ENCODE data around the gene MKRN3. TPM values are rescaled to one million over a fixed set of nuclear protein-coding genes. Genes with fewer than 3 reads are reported as not detected.

MKRN3 gene
- polyA plus RNA-seq, 1 of the 3 experiments (the other 2 are of a cell fraction), result 4.7 TPM

DNA sequence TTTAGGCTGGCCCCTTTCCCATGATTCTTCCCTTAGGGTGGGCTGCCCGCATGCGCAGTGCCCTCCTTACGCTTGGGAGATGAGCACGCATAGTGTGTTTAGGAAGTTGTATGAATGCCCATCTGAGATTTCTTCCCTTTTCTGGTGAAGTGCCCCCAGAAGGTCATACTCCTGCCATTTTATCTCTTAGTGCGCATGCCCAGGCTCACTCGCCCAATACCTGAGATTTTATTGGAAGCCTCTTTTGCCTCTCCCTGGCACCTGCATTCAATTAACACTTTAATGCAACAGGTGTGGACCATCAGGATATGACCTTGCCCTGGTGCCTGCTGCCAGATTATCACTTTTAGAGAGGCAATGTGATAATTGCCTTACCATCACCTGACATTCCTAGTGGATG, 36.6 kb downstream of the MKRN3 start:
- CTCF ChIA-PET, result no interaction called here
- H3K9me2 ChIP-seq, result no peaks in the 10 kb centered on the region
- no peaks in the 10 kb centered on the region for H4K20me1 ChIP-seq (ENCODE audit: insufficient read depth)
- H3K4me3 ChIP-seq (ENCODE audit: low read depth in 2 of 2, low read length in 1 of 2), result no peak overlapping the region
- no peak overlapping the region for H2AFZ ChIP-seq (ENCODE audit: low read depth)
- 77% methylated on average over 6 of the region's 6 CpGs for WGBS (ENCODE audit: low lambda C conversion rate)
- no peaks in the 10 kb centered on the region for H3K27me3 ChIP-seq (ENCODE audit: insufficient read depth)
- POLR2A ChIA-PET, result no interaction called here
- H3K79me2 ChIP-seq (ENCODE audit: insufficient read depth), result no peaks in the 10 kb centered on the region
- TF ChIP-seq EZH2phosphoT487 (IDR thresholded peaks at IDR 0.05; ENCODE audit: borderline replicate concordance, low read depth) (no peak), MEF2A (IDR thresholded peaks at IDR 0.05; ENCODE audit: borderline replicate concordance, low read depth) (no peak), NFIC (IDR thresholded peaks at IDR 0.05; ENCODE audit: borderline replicate concordance) (no peak), TCF12 (IDR thresholded peaks at IDR 0.05) (no peak), SIN3A (IDR thresholded peaks at IDR 0.05; ENCODE audit: borderline replicate concordance, low read depth, low read length) (no peak), RAD21 (IDR thresholded peaks at IDR 0.05; ENCODE audit: low read length) (no peak), TAF1 (IDR thresholded peaks at IDR 0.05; ENCODE audit: borderline replicate concordance, low read depth, low read length) (no peak), GATA2 (CRISPR knock-in tag; IDR thresholded peaks at IDR 0.05) (no peak), RFX5 (IDR thresholded peaks at IDR 0.05; ENCODE audit: low read length) (no peak), EP300 (IDR thresholded peaks at IDR 0.05; ENCODE audit: borderline replicate concordance in 1 of 2, low read depth in 1 of 2, low read length in 1 of 2) (no peak)
- TF ChIP-seq, protein P1, sequence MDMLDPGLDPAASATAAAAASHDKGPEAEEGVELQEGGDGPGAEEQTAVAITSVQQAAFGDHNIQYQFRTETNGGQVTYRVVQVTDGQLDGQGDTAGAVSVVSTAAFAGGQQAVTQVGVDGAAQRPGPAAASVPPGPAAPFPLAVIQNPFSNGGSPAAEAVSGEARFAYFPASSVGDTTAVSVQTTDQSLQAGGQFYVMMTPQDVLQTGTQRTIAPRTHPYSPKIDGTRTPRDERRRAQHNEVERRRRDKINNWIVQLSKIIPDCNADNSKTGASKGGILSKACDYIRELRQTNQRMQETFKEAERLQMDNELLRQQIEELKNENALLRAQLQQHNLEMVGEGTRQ (IDR thresholded peaks at IDR 0.05; ENCODE audit: borderline replicate concordance, low read depth, low read length), result no peak
- TF ChIP-seq, protein P2, sequence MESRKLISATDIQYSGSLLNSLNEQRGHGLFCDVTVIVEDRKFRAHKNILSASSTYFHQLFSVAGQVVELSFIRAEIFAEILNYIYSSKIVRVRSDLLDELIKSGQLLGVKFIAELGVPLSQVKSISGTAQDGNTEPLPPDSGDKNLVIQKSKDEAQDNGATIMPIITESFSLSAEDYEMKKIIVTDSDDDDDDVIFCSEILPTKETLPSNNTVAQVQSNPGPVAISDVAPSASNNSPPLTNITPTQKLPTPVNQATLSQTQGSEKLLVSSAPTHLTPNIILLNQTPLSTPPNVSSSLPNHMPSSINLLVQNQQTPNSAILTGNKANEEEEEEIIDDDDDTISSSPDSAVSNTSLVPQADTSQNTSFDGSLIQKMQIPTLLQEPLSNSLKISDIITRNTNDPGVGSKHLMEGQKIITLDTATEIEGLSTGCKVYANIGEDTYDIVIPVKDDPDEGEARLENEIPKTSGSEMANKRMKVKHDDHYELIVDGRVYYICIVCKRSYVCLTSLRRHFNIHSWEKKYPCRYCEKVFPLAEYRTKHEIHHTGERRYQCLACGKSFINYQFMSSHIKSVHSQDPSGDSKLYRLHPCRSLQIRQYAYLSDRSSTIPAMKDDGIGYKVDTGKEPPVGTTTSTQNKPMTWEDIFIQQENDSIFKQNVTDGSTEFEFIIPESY (IDR thresholded peaks at IDR 0.05; ENCODE audit: borderline replicate concordance, low read depth), result no peak
- TF ChIP-seq, protein P3, sequence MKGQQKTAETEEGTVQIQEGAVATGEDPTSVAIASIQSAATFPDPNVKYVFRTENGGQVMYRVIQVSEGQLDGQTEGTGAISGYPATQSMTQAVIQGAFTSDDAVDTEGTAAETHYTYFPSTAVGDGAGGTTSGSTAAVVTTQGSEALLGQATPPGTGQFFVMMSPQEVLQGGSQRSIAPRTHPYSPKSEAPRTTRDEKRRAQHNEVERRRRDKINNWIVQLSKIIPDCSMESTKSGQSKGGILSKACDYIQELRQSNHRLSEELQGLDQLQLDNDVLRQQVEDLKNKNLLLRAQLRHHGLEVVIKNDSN (IDR thresholded peaks at IDR 0.05; ENCODE audit: borderline replicate concordance, low read depth), result no peak
- H3K36me3 ChIP-seq (replicated peaks in 1 of 2; ENCODE audit: control insufficient read depth in 1 of 2, insufficient read depth in 2 of 2, low read length in 1 of 2), result no peaks in the 10 kb centered on the region
- no peak for DNase-seq
- no peak overlapping the region for H3K9ac ChIP-seq
- H3F3A ChIP-seq (replicated peaks; ENCODE audit: insufficient read depth), result no peaks in the 10 kb centered on the region
- H3K9me3 ChIP-seq, result no peaks in the 10 kb centered on the region
- no peak overlapping the region for H3K27ac ChIP-seq (ENCODE audit: low read depth in 2 of 2, low read length in 1 of 2)
- no peaks in the 10 kb centered on the region for H3K4me1 ChIP-seq (ENCODE audit: control insufficient read depth in 1 of 2, insufficient read depth in 2 of 2, low read depth in 1 of 2, low read length in 1 of 2)
- H3K4me2 ChIP-seq, result no peak overlapping the region

DNA sequence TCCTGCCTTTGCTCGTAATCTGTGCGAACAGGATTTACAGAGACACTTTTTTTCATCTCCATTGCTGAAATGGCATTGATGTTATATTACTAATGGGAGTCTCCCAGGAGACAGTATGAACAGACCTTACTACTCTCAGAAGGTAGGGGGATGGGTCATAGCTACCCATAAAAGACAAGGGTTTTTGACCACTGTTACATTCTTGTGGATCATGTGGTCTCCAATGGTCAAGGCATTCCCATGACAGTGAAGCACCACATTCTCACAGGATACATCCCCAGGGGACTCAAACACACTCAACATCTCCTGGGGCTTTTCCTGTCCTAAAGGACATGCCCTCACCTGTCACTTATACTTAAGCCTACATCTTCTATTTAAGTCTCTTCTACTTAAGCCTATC, 40.8 kb downstream of the MKRN3 start:
- no peaks in the 10 kb centered on the region for H3K27me3 ChIP-seq (ENCODE audit: insufficient read depth)
- H3F3A ChIP-seq (replicated peaks; ENCODE audit: insufficient read depth), result no peaks in the 10 kb centered on the region
- H3K4me3 ChIP-seq (ENCODE audit: low read depth in 2 of 2, low read length in 1 of 2), result no peak overlapping the region
- no peaks in the 10 kb centered on the region for H3K9me2 ChIP-seq
- no peak overlapping the region for H2AFZ ChIP-seq (ENCODE audit: low read depth)
- no peak overlapping the region for H3K9ac ChIP-seq
- ChIA-PET CTCF (no interaction called here), POLR2A (no interaction called here)
- no peaks in the 10 kb centered on the region for H3K4me1 ChIP-seq (ENCODE audit: control insufficient read depth in 1 of 2, insufficient read depth in 2 of 2, low read depth in 1 of 2, low read length in 1 of 2)
- no peak for DNase-seq
- no peaks in the 10 kb centered on the region for H3K9me3 ChIP-seq
- no peaks in the 10 kb centered on the region for H3K79me2 ChIP-seq (ENCODE audit: insufficient read depth)
- H3K27ac ChIP-seq (ENCODE audit: low read depth in 2 of 2, low read length in 1 of 2), result no peak overlapping the region
- 56% methylated on average over 2 of the region's 2 CpGs for WGBS (ENCODE audit: low lambda C conversion rate)
- no peaks in the 10 kb centered on the region for H3K36me3 ChIP-seq (replicated peaks in 1 of 2; ENCODE audit: control insufficient read depth in 1 of 2, insufficient read depth in 2 of 2, low read length in 1 of 2)
- no peaks in the 10 kb centered on the region for H4K20me1 ChIP-seq (ENCODE audit: insufficient read depth)
- no peak overlapping the region for H3K4me2 ChIP-seq
- TF ChIP-seq FOSL2 (IDR thresholded peaks at IDR 0.05; ENCODE audit: borderline replicate concordance, low read depth) (no peak), RAD21 (IDR thresholded peaks at IDR 0.05; ENCODE audit: low read length) (no peak), FOXM1 (IDR thresholded peaks at IDR 0.05; ENCODE audit: low read depth) (no peak), MEF2A (IDR thresholded peaks at IDR 0.05; ENCODE audit: borderline replicate concordance, low read depth) (no peak), MXI1 (IDR thresholded peaks at IDR 0.05; ENCODE audit: low read depth, low read length) (no peak), CHD2 (IDR thresholded peaks at IDR 0.05; ENCODE audit: low read length, partially characterized antibody) (no peak), SIN3A (IDR thresholded peaks at IDR 0.05; ENCODE audit: borderline replicate concordance, low read depth, low read length) (no peak), TEAD4 (IDR thresholded peaks at IDR 0.05; ENCODE audit: borderline replicate concordance, insufficient read depth) (no peak), SMC3 (IDR thresholded peaks at IDR 0.05; ENCODE audit: low read depth, low read length) (no peak), GABPA (IDR thresholded peaks at IDR 0.05; ENCODE audit: low read depth) (no peak)
- TF ChIP-seq, protein P4, sequence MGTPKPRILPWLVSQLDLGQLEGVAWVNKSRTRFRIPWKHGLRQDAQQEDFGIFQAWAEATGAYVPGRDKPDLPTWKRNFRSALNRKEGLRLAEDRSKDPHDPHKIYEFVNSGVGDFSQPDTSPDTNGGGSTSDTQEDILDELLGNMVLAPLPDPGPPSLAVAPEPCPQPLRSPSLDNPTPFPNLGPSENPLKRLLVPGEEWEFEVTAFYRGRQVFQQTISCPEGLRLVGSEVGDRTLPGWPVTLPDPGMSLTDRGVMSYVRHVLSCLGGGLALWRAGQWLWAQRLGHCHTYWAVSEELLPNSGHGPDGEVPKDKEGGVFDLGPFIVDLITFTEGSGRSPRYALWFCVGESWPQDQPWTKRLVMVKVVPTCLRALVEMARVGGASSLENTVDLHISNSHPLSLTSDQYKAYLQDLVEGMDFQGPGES (IDR thresholded peaks at IDR 0.05; ENCODE audit: low read depth, low read length), result no peak
- TF ChIP-seq, protein P5, sequence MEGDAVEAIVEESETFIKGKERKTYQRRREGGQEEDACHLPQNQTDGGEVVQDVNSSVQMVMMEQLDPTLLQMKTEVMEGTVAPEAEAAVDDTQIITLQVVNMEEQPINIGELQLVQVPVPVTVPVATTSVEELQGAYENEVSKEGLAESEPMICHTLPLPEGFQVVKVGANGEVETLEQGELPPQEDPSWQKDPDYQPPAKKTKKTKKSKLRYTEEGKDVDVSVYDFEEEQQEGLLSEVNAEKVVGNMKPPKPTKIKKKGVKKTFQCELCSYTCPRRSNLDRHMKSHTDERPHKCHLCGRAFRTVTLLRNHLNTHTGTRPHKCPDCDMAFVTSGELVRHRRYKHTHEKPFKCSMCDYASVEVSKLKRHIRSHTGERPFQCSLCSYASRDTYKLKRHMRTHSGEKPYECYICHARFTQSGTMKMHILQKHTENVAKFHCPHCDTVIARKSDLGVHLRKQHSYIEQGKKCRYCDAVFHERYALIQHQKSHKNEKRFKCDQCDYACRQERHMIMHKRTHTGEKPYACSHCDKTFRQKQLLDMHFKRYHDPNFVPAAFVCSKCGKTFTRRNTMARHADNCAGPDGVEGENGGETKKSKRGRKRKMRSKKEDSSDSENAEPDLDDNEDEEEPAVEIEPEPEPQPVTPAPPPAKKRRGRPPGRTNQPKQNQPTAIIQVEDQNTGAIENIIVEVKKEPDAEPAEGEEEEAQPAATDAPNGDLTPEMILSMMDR (IDR thresholded peaks at IDR 0.05), result no peak
